Dedifferentiated amniotic fluid mesenchymal stem cell (primary cell): Measurements from ENCODE around the gene LTBP1.
A peak's percentile ranks its signal among the peaks of the same experiment; 100 is the strongest.

ENCODE experiments used
- DNase-seq: peaks from one replicate; pipeline ENCODE4 v3.0.0-alpha.2; 2016; ENCODE audit errors: extremely low spot score

LTBP1 gene

GRCh38 chr2:33009249-33009648, 62.5 kb downstream of the LTBP1 start:
- DNase-seq = no peak

DNA sequence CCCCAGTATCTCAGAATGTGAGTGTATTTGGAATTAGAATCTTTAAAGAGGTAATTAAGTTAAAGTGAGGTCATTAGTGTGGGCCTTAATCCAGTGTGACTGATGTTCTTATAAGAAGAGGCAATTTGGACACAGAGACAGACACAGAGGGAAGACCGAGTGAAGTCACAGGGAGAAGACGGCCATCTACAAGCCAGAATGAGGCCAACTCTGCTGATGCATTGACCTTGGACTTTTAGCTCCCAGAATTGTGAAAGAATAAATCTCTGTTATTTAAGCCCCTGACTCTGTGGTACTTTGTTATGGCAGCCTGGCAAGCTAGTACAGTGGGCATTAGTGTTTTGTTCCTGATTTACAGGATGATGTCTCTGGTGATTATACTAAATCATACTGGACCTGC, 64.6 kb downstream of the LTBP1 start:
- DNase-seq = no peak

GRCh38 chr2:33011941-33012340, 65.2 kb downstream of the LTBP1 start:
- no peak for DNase-seq

DNA sequence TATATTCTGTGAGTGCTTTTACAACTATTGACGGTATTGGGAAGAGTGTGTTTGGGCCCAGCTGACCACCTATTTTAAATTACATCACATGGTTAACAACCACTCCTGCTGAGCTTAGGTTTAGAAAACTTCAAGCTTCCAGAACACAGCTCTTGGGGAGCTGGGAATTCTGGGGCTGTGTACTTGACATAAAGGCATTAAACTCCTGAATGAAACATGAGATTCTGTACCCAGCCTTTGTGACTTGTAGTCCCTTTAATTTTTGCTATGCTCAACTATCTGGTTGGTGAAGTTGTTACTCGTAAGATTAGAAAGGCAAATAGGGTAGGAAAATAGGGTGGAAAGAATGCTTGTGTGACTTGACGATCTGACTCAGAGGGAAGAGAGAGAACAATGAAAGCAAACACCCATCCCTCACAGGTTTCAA, 66.9 kb downstream of the LTBP1 start:
- no peak for DNase-seq

GRCh38 chr2:33014268-33014667, 67.5 kb downstream of the LTBP1 start:
- DNase-seq = no peak

GRCh38 chr2:33015421-33016142, 68.8 kb downstream of the LTBP1 start:
- no peak for DNase-seq

DNA sequence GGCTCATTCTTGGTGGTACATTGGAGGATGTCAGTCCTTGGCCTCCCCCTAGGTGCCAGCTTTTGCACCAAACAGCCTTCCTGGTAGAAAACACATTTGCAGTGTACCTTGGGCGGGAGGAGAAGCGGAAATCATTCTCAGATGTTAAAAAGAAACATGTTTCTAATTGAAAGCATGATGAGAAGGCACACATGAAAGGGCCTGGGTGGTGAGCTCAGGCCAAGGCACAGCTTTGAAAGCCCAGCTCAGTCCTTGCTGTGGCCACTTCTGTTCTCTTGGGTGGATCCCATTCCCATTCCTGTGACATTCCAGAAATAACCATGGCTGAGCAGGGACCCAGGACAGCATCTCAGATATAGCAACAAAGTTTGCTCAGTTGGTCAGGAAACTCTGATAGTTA, 71.5 kb downstream of the LTBP1 start:
- no peak for DNase-seq

DNA sequence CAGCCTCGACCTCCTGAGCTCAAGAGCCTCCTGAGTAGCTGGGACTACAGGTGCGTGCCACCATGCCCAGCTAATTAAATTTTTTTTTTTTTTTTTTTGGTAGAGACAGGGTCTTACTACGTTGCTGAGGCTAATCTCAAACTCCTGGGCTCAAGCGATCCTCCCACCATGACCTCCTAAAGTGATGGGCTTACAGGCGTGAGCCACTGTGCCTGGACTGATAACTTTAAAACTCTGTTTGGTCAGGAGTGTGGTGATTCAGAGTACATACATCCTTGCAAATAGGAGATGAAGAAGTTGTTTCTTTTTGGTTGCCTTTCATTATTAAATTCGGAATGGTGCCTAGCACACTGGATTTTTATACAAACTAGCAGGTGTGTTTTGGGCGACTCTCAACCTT, 73.0 kb downstream of the LTBP1 start:
- DNase-seq = no peak

DNA sequence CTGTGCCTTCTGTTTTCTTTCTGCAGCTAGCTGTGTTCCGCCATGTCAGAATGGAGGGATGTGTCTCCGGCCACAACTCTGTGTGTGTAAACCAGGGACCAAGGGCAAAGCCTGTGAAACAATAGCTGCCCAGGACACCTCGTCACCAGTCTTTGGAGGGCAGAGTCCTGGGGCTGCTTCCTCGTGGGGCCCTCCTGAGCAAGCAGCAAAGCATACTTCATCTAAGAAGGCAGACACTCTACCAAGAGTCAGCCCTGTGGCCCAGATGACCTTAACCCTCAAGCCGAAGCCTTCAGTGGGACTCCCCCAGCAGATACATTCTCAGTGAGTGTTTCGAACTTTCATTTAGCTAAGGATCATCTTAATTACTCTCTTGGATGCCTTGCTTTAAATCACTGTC, 74.1 kb downstream of the LTBP1 start:
- DNase-seq = no peak

DNA sequence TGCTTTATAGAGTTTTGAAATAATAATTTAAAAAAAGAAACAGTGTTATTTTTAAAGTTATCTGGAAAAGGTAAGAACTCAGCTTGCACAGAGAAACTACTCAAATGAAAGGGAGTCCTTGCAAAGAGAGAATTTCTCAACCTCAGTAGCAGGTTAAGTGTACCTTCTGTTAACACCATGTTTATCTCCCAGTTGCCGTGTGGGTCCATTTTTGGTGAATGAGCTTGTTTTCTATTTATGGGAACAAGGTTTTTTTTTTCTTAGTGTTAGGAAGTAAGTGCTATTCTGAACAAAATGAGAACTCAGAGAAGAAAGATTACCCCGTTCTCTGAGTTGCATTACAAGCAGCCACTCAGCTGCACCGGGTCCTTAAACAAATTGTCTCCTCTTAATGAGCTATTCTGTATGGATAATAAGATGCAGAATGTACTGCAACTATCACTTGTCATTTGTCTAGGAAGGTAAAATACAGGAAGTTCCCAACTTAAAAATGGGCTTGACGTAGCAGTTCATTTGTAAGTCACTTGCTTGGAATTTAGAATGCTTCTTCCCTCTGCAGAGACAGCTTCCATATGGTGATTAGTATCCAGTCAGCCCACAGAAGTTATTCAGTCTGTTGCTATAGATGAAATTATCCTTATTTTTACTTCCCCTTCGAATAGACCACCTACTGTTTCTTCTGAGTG, 74.9 kb downstream of the LTBP1 start:
- peak; percentile 31 for DNase-seq

DNA sequence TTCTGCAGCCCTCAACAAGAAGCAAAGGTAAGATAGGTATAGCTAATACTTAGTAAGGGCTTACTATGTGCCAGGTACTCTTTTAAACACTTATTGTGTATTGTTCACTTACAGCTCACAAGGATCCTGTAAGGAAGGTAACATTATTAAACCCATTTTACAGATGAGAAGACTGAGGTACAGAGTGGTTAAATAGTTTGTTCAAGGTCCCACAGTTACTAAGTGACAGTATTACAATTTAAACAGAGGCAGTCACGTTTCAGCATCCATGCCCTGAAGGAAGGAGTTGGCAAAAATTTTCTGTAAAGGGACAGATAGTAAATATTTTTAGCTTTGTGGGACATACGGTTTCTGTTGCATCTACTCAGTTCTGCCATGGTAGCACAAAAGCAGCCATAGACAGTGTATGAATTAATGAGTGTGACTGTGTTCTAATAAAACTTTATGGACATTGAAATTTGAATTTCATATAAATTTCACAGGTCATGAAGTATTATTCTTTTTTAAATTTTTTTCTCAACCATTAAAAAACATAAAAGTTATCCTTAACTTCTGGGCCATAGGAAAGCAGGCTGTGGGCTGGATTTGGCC, 75.7 kb downstream of the LTBP1 start:
- no peak for DNase-seq

DNA sequence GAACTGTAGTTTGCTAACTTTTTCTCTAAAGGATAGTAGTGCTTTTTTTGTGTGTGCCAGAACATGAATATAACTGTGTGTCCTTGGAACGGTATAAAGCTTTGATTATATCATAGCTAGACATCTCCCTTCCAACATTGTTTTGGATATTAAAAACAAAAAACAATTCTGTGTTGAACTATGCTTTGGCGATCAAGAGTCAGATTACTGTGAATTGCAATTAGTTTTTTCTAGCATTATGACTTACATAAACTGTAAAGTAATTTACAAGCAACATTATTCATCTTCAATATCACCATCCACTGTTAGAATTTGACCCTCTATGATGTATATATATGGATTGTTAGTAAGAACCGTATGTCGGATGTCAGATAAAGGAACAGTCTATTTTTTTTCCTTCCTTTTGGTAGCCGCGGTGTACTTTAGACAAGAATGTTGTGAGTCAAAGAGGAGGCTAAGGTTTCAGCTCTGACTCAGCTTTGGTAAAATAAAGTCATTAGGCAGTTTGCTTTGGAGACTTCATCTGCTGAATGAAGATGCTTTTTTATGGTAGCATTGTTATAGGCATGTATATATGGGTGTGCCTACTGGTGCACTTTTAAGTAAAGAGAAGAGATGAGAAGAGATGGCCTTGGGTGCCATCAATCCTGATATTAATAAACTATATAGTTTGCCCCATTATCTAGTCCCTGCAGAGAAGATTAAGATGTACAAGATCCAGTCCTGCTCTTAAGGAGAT, 76.4 kb downstream of the LTBP1 start:
- peak; percentile 78 for DNase-seq

GRCh38 chr2:33023728-33024500, 77.2 kb downstream of the LTBP1 start:
- no peak for DNase-seq

- DNase-seq = no peak
These were observed 78.0 kb downstream of the LTBP1 start for GRCh38 chr2:33024758-33025157.

- no peak for DNase-seq
These were observed 82.7 kb downstream of the LTBP1 start for GRCh38 chr2:33029459-33029858.

DNA sequence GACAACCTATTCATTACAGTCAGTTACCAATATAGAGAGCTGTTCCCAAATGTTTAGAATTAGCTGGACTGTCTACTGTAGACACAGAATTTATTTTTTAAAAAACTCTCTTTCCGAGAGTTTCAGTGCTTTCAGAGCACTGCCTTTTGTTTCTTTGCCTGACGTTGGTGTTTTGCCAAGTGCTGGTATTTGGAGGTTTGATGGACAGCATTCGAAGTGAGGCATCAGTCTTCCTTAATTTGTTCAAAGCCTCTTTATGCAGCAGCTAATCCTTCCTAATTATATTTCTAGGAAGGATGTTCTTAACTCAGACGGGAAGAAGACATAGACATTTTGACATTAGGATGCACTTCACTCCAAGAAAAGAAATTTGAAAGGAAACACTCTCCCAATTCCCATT, 83.2 kb downstream of the LTBP1 start:
- no peak for DNase-seq

GRCh38 chr2:33030326-33030725, 83.6 kb downstream of the LTBP1 start:
- DNase-seq = no peak

GRCh38 chr2:33032245-33032644, 85.5 kb downstream of the LTBP1 start:
- DNase-seq = no peak

DNA sequence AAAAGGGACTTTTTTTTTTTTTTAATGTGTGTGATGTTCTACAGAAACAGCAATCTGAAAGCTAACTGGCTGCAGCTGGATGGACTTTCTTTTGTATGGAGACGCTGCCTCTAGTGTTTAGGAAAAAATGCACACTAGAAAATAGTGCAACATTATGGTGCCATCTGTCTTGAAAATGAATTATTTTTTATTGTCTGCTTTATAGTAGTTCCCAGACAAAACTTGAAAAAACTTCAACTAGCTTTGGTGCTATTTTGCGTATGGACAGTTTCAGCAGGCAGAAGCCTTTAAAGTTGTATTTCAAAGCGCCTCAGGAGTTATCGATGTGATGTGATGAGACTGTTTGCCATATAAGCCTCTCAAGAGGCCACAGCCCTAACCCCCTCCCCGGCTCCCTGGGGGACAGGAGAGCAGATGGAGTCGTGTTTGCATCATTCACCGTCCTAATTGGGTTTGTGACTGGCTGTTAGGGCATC, 86.9 kb downstream of the LTBP1 start:
- DNase-seq = peak; percentile 56

GRCh38 chr2:33034784-33035183, 88.0 kb downstream of the LTBP1 start:
- peak; percentile 54 for DNase-seq

DNA sequence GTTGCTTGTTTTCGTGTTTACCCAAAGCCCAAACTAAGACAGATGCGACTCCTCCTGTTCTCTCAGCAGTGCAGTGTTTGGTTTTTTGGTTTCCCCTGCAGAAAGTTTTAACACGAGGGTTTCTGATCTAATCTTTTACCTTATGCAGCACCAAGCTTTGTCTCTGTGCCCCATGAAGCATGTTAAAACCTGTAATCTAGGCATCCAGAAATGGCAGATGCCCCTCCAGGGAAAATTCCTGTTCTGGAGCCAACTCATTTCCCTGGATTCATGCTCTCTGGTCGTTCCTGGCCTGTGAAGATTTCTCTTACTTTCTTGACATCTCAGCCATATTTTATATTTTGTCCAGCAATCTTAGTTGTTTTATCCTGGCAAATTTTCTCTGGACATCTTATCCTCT, 91.5 kb downstream of the LTBP1 start:
- DNase-seq = no peak

- DNase-seq = no peak
These were observed 92.0 kb downstream of the LTBP1 start for GRCh38 chr2:33038799-33039198.
